ENCODE results near the gene SLC13A4. TPM values are rescaled to one million over a fixed set of nuclear protein-coding genes. Genes with fewer than 3 reads are reported as not detected.
A peak's percentile ranks its signal among the peaks of the same experiment; 100 is the strongest.

The SLC13A4 gene
- total RNA-seq, 1 donor from 2014 or later: not detected

DNA sequence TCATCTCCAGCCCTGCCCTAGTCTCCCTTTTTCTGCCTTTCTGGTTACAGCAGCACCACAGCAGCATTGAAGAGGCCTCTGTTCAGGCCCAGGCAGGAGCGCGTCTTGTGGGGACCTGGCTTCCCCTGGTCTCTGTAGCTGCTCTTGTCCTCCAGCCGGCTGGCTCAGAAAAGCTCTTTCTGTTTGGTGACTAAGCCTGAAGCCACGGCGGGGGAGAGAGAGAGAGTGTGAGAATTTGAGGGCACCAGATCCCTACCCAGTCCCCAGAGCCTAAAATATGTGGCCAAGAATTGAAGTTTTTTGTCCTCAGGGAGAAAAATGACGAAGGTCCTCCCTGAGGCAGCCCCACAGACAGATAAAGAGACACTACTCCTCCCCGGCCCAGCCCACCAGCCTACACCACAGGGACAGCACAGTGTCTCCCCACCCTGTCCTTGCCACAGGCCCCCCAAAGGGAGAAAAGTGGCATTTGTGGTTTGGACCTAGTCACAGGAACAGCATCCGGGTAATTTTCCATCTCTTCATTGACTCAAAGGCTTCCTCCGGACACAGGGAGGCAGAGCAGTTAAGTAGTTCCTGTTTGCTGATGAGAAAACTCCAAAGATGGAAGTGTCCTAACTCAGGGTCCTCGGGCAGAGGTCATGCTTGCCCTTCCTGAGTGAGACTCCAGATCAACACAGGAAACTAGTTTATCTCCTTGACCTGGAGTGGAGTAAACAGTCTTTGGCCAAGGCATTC lies 33.9 kb upstream of the SLC13A4 start:
- intact Hi-C loops (cut with DNase I): no loop called here
- Histone ChIP-seq H3K27ac (peak overlapping the region; percentile 56), H3K9me3 (no peaks in the 10 kb centered on the region), H3K4me3 (no peak overlapping the region), H3K27me3 (no peaks in the 10 kb centered on the region), H3K4me1 (peaks cover 16% of the 10 kb centered on the region), H3K36me3 (no peaks in the 10 kb centered on the region)
- DNase-seq (ENCODE audit: extremely low spot score in 2 of 2): peak in 1 of 2 donors; percentile 69
- TF ChIP-seq POLR2A (IDR thresholded peaks at IDR 0.05): no peak
- TF ChIP-seq POLR2AphosphoS5 (IDR thresholded peaks at IDR 0.05; ENCODE audit: insufficient read depth in 1 of 2, low read depth in 1 of 2): no peak
- TF ChIP-seq, protein P1, sequence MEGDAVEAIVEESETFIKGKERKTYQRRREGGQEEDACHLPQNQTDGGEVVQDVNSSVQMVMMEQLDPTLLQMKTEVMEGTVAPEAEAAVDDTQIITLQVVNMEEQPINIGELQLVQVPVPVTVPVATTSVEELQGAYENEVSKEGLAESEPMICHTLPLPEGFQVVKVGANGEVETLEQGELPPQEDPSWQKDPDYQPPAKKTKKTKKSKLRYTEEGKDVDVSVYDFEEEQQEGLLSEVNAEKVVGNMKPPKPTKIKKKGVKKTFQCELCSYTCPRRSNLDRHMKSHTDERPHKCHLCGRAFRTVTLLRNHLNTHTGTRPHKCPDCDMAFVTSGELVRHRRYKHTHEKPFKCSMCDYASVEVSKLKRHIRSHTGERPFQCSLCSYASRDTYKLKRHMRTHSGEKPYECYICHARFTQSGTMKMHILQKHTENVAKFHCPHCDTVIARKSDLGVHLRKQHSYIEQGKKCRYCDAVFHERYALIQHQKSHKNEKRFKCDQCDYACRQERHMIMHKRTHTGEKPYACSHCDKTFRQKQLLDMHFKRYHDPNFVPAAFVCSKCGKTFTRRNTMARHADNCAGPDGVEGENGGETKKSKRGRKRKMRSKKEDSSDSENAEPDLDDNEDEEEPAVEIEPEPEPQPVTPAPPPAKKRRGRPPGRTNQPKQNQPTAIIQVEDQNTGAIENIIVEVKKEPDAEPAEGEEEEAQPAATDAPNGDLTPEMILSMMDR (IDR thresholded peaks at IDR 0.05): no peak

DNA sequence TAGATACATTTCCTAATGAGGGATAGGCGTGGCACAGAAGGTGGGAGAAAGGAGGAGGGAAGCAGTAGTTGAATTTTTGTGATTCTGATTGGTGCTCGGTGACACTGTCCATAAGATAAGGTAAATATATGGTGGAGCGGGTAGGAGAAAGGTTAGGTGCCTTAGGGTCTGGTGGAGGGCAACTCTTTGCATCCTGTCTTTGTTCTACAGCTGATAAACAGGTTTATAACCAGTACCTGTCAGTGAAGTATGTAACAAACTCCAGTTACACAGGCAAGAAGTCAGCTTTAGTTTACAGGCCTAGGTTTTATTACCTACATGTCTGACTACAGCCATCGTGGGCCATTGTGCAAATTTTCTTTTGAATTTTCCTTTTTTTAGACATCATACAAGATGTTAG lies 31.5 kb upstream of the SLC13A4 start:
- Histone ChIP-seq H3K4me3 (no peak overlapping the region), H3K4me1 (peaks cover 16% of the 10 kb centered on the region), H3K27me3 (no peaks in the 10 kb centered on the region), H3K9me3 (no peaks in the 10 kb centered on the region), H3K27ac (no peak overlapping the region), H3K36me3 (no peaks in the 10 kb centered on the region)
- intact Hi-C loops (cut with DNase I): no loop called here
- DNase-seq (ENCODE audit: extremely low spot score in 2 of 2): peak in 1 of 2 donors; percentile 44
- TF ChIP-seq, protein P1 (IDR thresholded peaks at IDR 0.05): no peak
- TF ChIP-seq POLR2AphosphoS5 (IDR thresholded peaks at IDR 0.05; ENCODE audit: insufficient read depth in 1 of 2, low read depth in 1 of 2) (no peak), POLR2A (IDR thresholded peaks at IDR 0.05) (no peak)

DNA sequence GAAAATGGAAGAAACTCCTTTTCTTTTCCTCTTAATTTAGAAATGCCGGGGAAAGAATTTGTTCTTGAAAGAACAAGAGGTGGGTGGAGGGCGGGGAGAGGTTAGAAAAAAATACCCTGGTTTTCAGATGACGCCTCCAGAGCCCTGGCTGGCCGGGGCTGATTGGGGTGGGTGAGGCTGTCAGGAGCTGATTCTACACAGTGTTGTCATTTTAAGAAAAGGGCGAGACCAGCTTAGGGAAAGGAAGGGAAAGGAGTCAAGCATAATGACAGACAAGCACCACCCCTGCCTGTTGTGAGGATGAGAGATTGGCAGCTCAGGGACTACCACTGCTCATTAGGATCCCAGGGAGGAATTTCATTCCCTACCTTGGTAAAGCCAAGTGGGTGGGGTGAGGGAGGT lies 30.5 kb upstream of the SLC13A4 start:
- Histone ChIP-seq H3K27me3 (no peaks in the 10 kb centered on the region), H3K4me3 (peak overlapping the region; percentile 25 to 33), H3K9me3 (no peaks in the 10 kb centered on the region), H3K27ac (peak overlapping the region; percentile 67), H3K4me1 (peaks cover 16% of the 10 kb centered on the region), H3K36me3 (no peaks in the 10 kb centered on the region)
- intact Hi-C loops (cut with DNase I): no loop called here
- peak in 1 of 2 donors; percentile 69 for DNase-seq (ENCODE audit: extremely low spot score in 2 of 2)
- TF ChIP-seq POLR2A (IDR thresholded peaks at IDR 0.05): no peak
- no peak for TF ChIP-seq POLR2AphosphoS5 (IDR thresholded peaks at IDR 0.05; ENCODE audit: insufficient read depth in 1 of 2, low read depth in 1 of 2)
- TF ChIP-seq, protein P1 (IDR thresholded peaks at IDR 0.05): no peak

DNA sequence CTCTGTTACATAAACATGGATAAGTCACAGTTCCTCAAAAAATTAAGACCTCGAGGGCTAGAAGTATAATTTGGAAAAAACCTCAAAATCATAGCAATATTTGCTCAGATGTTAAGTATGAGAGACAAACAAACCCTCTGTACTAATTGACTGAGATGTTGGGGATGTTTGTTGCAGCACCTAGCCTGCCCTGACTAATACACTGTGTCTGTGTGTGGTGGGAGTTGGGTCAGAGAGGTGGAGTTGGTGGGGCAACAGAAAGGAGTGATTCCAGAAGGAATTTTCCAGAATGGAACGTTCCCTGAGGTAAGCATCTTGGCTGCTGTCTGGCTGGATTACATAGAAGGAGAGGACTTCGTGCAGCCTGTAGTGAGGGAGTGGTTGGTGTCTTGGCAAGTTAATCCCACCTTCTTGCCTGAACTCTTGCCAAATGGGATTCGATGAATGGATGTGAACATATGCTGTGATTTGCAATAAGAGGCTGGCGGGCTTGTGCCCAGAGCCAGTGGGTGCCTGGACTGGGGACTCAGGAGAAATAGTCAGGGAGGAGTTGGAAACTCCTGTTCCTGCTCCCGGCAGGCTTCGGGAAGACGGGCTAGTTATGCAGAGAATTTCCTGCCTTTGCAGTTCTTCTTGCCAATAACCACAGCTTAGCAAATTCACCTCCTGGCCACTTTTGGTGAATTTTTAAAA lies 29.9 kb upstream of the SLC13A4 start:
- Histone ChIP-seq H3K27ac (peak overlapping the region; percentile 67), H3K4me1 (peaks cover 16% of the 10 kb centered on the region), H3K9me3 (no peaks in the 10 kb centered on the region), H3K36me3 (no peaks in the 10 kb centered on the region), H3K4me3 (peak overlapping the region; percentile 25 to 33), H3K27me3 (no peaks in the 10 kb centered on the region)
- TF ChIP-seq POLR2A (IDR thresholded peaks at IDR 0.05) (no peak), POLR2AphosphoS5 (IDR thresholded peaks at IDR 0.05; ENCODE audit: insufficient read depth in 1 of 2, low read depth in 1 of 2) (peak in 1 of 2 donors; percentile 63)
- intact Hi-C loops (cut with DNase I): no loop called here
- peak; percentile 37 to 88 for DNase-seq (ENCODE audit: extremely low spot score in 2 of 2)

DNA sequence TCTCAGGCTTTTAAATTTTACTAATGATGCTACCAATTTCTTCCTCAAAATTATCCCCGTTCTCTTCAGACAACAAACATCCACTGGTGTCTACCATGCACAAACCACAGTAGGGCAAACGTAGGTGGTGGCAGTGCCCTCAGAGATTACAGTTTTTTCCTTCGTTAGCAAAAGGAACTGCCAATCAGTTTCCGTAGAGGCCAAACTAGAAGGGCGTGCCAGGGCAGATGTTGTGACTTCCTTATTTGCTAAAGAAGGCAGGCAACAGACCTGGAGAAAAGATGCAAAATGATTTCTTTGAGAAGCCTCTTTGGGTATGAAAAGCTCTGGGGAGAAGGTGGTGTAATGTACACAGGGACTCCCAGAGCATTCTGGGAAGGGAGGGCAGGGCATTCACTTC lies 28.2 kb upstream of the SLC13A4 start:
- TF ChIP-seq POLR2A (IDR thresholded peaks at IDR 0.05): no peak
- TF ChIP-seq, protein P1 (IDR thresholded peaks at IDR 0.05): no peak
- no peak for TF ChIP-seq POLR2AphosphoS5 (IDR thresholded peaks at IDR 0.05; ENCODE audit: insufficient read depth in 1 of 2, low read depth in 1 of 2)
- Histone ChIP-seq H3K4me3 (no peak overlapping the region), H3K27me3 (no peaks in the 10 kb centered on the region), H3K36me3 (no peaks in the 10 kb centered on the region), H3K4me1 (peaks cover 16% of the 10 kb centered on the region), H3K27ac (no peak overlapping the region), H3K9me3 (no peaks in the 10 kb centered on the region)
- intact Hi-C loops (cut with DNase I): no loop called here
- DNase-seq (ENCODE audit: extremely low spot score in 2 of 2): peak in 1 of 2 donors; percentile 54
